ENCODE results near the gene SOCS3.
"Not testable (repeated sequence)": the region's sequence is repeated elsewhere in the genome, so short reads cannot be mapped to it uniquely, and the experiment has no call there.

The SOCS3 gene

GRCh38 chr17:78347453-78347852 is 12.4 kb downstream of the SOCS3 start:
- DNase-seq: no peak

GRCh38 chr17:78346605-78347250 is 13.1 kb downstream of the SOCS3 start:
- DNase-seq: no peak

GRCh38 chr17:78345791-78346494 is 13.9 kb downstream of the SOCS3 start:
- no peak for DNase-seq

- no peak for DNase-seq
These were observed 14.7 kb downstream of the SOCS3 start for GRCh38 chr17:78345172-78345571.

- no peak for DNase-seq
These were observed 15.2 kb downstream of the SOCS3 start for GRCh38 chr17:78344666-78345065.

GRCh38 chr17:78343543-78344201 is 16.2 kb downstream of the SOCS3 start:
- DNase-seq: peak; percentile 44

GRCh38 chr17:78343187-78343542 is 16.7 kb downstream of the SOCS3 start:
- peak; percentile 78 for DNase-seq

- DNase-seq: peak; percentile 78
These were observed 17.3 kb downstream of the SOCS3 start for GRCh38 chr17:78342449-78343186.

GRCh38 chr17:78341559-78342448 is 18.1 kb downstream of the SOCS3 start:
- DNase-seq: no peak

GRCh38 chr17:78340183-78340955 is 19.5 kb downstream of the SOCS3 start:
- no peak for DNase-seq

GRCh38 chr17:78338486-78339259 is 21.2 kb downstream of the SOCS3 start:
- DNase-seq: no peak

- peak; percentile 93 for DNase-seq
These were observed 22.4 kb downstream of the SOCS3 start for GRCh38 chr17:78337244-78338109.

GRCh38 chr17:78335209-78335608 is 24.7 kb downstream of the SOCS3 start:
- DNase-seq: no peak

GRCh38 chr17:78332991-78333390 is 26.9 kb downstream of the SOCS3 start:
- no peak for DNase-seq

GRCh38 chr17:78331355-78331754 is 28.5 kb downstream of the SOCS3 start:
- not testable (repeated sequence) for DNase-seq

- peak; percentile 44 for DNase-seq
These were observed 29.2 kb downstream of the SOCS3 start for GRCh38 chr17:78330570-78331224.

GRCh38 chr17:78329263-78330059 is 30.4 kb downstream of the SOCS3 start:
- DNase-seq: peak; percentile 90

- DNase-seq: peak; percentile 30
These were observed 32.0 kb downstream of the SOCS3 start for GRCh38 chr17:78327880-78328279.
